Natural killer cell (primary cell): ENCODE measurements around the gene HOXA10. TPM values are rescaled to one million over a fixed set of nuclear protein-coding genes. Genes with fewer than 3 reads are reported as not detected.
A peak's percentile ranks its signal among the peaks of the same experiment; 100 is the strongest.

Experiments used
- ATAC-seq, 3 donors: fragments of 150-1000 bp in 2 of 3; fragments of 200-7000 bp in 1 of 3; cut with Tn5 transposase; 1 replicate in 1 of 3; 2 replicates in 2 of 3; pipeline ENCODE4 v1.10.0; 2021; ENCODE audit warnings: mild to moderate bottlenecking in 2 of 3, moderate library complexity in 2 of 3
- DNase-seq, 2 donors: peaks; one replicate each; pipeline versions ENCODE4 v3.0.0 to v3.0.0-alpha.2; 2013 to 2021; ENCODE audit warnings: mixed read lengths in 1 of 2
- H3K27ac ChIP-seq: one replicate; pipeline ENCODE4 v1.5.1; 2013; ENCODE audit warnings: mild to moderate bottlenecking, low read length
- H3K27me3 ChIP-seq: one replicate; pipeline ENCODE4 v1.6.1; 2013; ENCODE audit warnings: low read length; ENCODE audit not compliant: control insufficient read depth, insufficient read depth
- H3K36me3 ChIP-seq: one replicate; pipeline ENCODE4 v1.6.1; 2013; ENCODE audit warnings: low read length; ENCODE audit not compliant: control insufficient read depth, insufficient read depth
- H3K4me1 ChIP-seq: one replicate; pipeline ENCODE4 v1.6.1; 2013; ENCODE audit warnings: low read length; ENCODE audit not compliant: control insufficient read depth, insufficient read depth
- H3K4me3 ChIP-seq: one replicate; pipeline ENCODE4 v1.5.1; 2013; ENCODE audit warnings: low read length
- H3K9me3 ChIP-seq: one replicate; pipeline ENCODE4 v1.6.1; 2013; ENCODE audit warnings: low read length; ENCODE audit not compliant: control insufficient read depth, insufficient read depth
- H3K27ac Mint-ChIP-seq, 2 donors: one replicate each; pipeline ENCODE4 v1.8.0; 2022; ENCODE audit warnings: mild to moderate bottlenecking in 2 of 2, mixed read lengths in 2 of 2, moderate library complexity in 1 of 2
- H3K27me3 Mint-ChIP-seq, 2 donors: one replicate each; pipeline ENCODE4 v1.8.0; 2022; ENCODE audit warnings: low read depth in 2 of 2, mixed read lengths in 2 of 2
- H3K36me3 Mint-ChIP-seq: one replicate; pipeline ENCODE4 v1.8.0; 2022; ENCODE audit warnings: mixed read lengths
- H3K4me1 Mint-ChIP-seq, 2 donors: one replicate each; pipeline ENCODE4 v1.8.0; 2022; ENCODE audit warnings: mixed read lengths in 2 of 2
- H3K4me3 Mint-ChIP-seq: one replicate; pipeline ENCODE4 v1.8.0; 2022; ENCODE audit warnings: mild to moderate bottlenecking, moderate library complexity, mixed read lengths
- H3K9me3 Mint-ChIP-seq, 2 donors: one replicate each; pipeline ENCODE4 v1.8.0; 2022; ENCODE audit warnings: mixed read lengths in 2 of 2
- CTCF ChIP-seq: fragments of 200-600 bp; IDR thresholded peaks from one replicate; pipeline ENCODE4 v1.8.0; 2022; ENCODE audit warnings: antibody characterized with exemption
- WGBS: methylation state at CpG from one replicate; pipeline ENCODE4 v1.1.7; 2013; ENCODE audit warnings: missing lambda C conversion rate; ENCODE audit not compliant: insufficient coverage; 5-methylcytosine and 5-hydroxymethylcytosine counted together
- intact Hi-C: fragments of 100-400 bp; cut with micrococcal nuclease; formaldehyde crosslinking; loops from one replicate; pipeline ENCODE4 v1.14.2; 2022
- total RNA-seq, 4 donors: library from RNA; stranded (reverse); fragments of 120-200 nt in 1 of 4; gene quantifications; one replicate each; pipeline versions ENCODE4 v1.2.3 to v1.2.4, GENCODE V29; 2013 to 2022

HOXA10 gene
- total RNA-seq, 3 donors from 2014 or later (not counting 1 experiment from before 2014, with no cell fraction given), result 0.82 to 3.3 (median 2.2) TPM

- 15% methylated on average over 21 of the region's 23 CpGs for WGBS
- DNase-seq, result peak; percentile 28 to 53
- peaks cover 66% of the 10 kb centered on the region for H3K27me3 ChIP-seq
- peak in 2 of 3 donors; percentile 24 to 27 for ATAC-seq
- Mint-ChIP-seq H3K27ac (peak overlapping the region in 1 of 2 donors; percentile 42), H3K4me1 (peaks cover 17 to 54% of the 10 kb centered on the region in 2 donors), H3K27me3 (peaks cover 66 to 76% of the 10 kb centered on the region in 2 donors), H3K4me3 (peak overlapping the region; percentile 76), H3K9me3 (no peaks in the 10 kb centered on the region), H3K36me3 (no peaks in the 10 kb centered on the region)
- peaks cover 64% of the 10 kb centered on the region for H3K4me1 ChIP-seq
- intact Hi-C loops, result loop anchor here (2.0 to 10.0 kb wide), 3 partner anchors 85 to 963 kb away; partner anchors contain the start of gene EVX1
- no peak overlapping the region for H3K27ac ChIP-seq
- no peaks in the 10 kb centered on the region for H3K9me3 ChIP-seq
- TF ChIP-seq CTCF, result no peak
- H3K36me3 ChIP-seq, result no peaks in the 10 kb centered on the region
- H3K4me3 ChIP-seq, result peak overlapping the region; percentile 67
Observed at GRCh38 chr7:27160145-27160545, 14.0 kb downstream of the HOXA10 start.

- Mint-ChIP-seq H3K27ac (no peak overlapping the region), H3K4me1 (peaks cover 23 to 55% of the 10 kb centered on the region in 2 donors), H3K27me3 (peaks cover 68 to 79% of the 10 kb centered on the region in 2 donors), H3K9me3 (no peaks in the 10 kb centered on the region), H3K4me3 (peak overlapping the region; percentile 76), H3K36me3 (no peaks in the 10 kb centered on the region)
- no peak for TF ChIP-seq CTCF
- Histone ChIP-seq H3K27me3 (peaks cover 67% of the 10 kb centered on the region), H3K4me1 (peaks cover 64% of the 10 kb centered on the region), H3K4me3 (no peak overlapping the region), H3K9me3 (no peaks in the 10 kb centered on the region), H3K36me3 (no peaks in the 10 kb centered on the region), H3K27ac (no peak overlapping the region)
- ATAC-seq (no peak), DNase-seq (peak in 1 of 2 donors; percentile 15)
- WGBS, result 51% methylated on average over 25 of the region's 27 CpGs
- intact Hi-C loops, result loop anchor here (2.0 to 10.0 kb wide), 3 partner anchors 85 to 962 kb away; partner anchors contain the start of gene EVX1
Observed at GRCh38 chr7:27159266-27160144, 14.6 kb downstream of the HOXA10 start.

GRCh38 chr7:27158436-27159265, 15.5 kb downstream of the HOXA10 start:
- intact Hi-C loops, result no loop called here
- H3K4me3 ChIP-seq, result no peak overlapping the region
- DNase-seq (peak in 1 of 2 donors; percentile 15), ATAC-seq (no peak)
- H3K36me3 ChIP-seq, result no peaks in the 10 kb centered on the region
- Mint-ChIP-seq H3K9me3 (no peaks in the 10 kb centered on the region), H3K4me3 (peak overlapping the region; percentile 58), H3K4me1 (peaks cover 29 to 53% of the 10 kb centered on the region in 2 donors), H3K36me3 (no peaks in the 10 kb centered on the region), H3K27ac (no peak overlapping the region), H3K27me3 (peaks cover 68 to 79% of the 10 kb centered on the region in 2 donors)
- H3K9me3 ChIP-seq, result no peaks in the 10 kb centered on the region
- H3K27me3 ChIP-seq, result peaks cover 67% of the 10 kb centered on the region
- no peak overlapping the region for H3K27ac ChIP-seq
- H3K4me1 ChIP-seq, result peaks cover 59% of the 10 kb centered on the region
- WGBS, result 27% methylated on average over 35 of the region's 35 CpGs
- TF ChIP-seq CTCF, result no peak
